ENCODE results near the gene TESPA1. TPM values are rescaled to one million over a fixed set of nuclear protein-coding genes. Genes with fewer than 3 reads are reported as not detected.
"Not testable (repeated sequence)": the region's sequence is repeated elsewhere in the genome, so short reads cannot be mapped to it uniquely, and the experiment has no call there.

The TESPA1 gene
- total RNA-seq, 1 donor from 2014 or later: 0.55 TPM

- no peak for ATAC-seq
- DNase-seq: no peak
- intact Hi-C loops (cut with micrococcal nuclease): loop anchor here (5.0 kb wide), 1 partner anchor 208 kb away; no protein-coding TSS in a partner anchor
These were observed 29.8 kb downstream of the TESPA1 start for GRCh38 chr12:54954801-54955200.

GRCh38 chr12:54954228-54954627 lies 30.3 kb downstream of the TESPA1 start:
- DNase-seq (no peak), ATAC-seq (no peak)
- intact Hi-C loops (cut with micrococcal nuclease): no loop called here

- intact Hi-C loops (cut with micrococcal nuclease): no loop called here
- ATAC-seq (no peak), DNase-seq (no peak)
These were observed 34.4 kb downstream of the TESPA1 start for GRCh38 chr12:54950071-54950727.

GRCh38 chr12:54949073-54949711 lies 35.4 kb downstream of the TESPA1 start:
- no peak for DNase-seq
- intact Hi-C loops (cut with micrococcal nuclease): no loop called here
- peak; percentile 66 for ATAC-seq

GRCh38 chr12:54948171-54948570 lies 36.4 kb downstream of the TESPA1 start:
- no peak for DNase-seq
- intact Hi-C loops (cut with micrococcal nuclease): no loop called here
- ATAC-seq: no peak

GRCh38 chr12:54945082-54945481 lies 39.5 kb downstream of the TESPA1 start:
- DNase-seq: no peak
- intact Hi-C loops (cut with micrococcal nuclease): no loop called here
- ATAC-seq: no peak

GRCh38 chr12:54943292-54943691 lies 41.3 kb downstream of the TESPA1 start:
- DNase-seq; intact Hi-C loops (cut with micrococcal nuclease); ATAC-seq: not testable (repeated sequence)

- ATAC-seq: no peak
- intact Hi-C loops (cut with micrococcal nuclease): no loop called here
- DNase-seq: no peak
These were observed 42.9 kb downstream of the TESPA1 start for GRCh38 chr12:54941659-54942058.

GRCh38 chr12:54940727-54941315 lies 43.7 kb downstream of the TESPA1 start:
- DNase-seq (no peak), ATAC-seq (no peak)
- intact Hi-C loops (cut with micrococcal nuclease): no loop called here

- ATAC-seq: no peak
- intact Hi-C loops (cut with micrococcal nuclease): no loop called here
- no peak for DNase-seq
These were observed 46.6 kb downstream of the TESPA1 start for GRCh38 chr12:54937929-54938328.

GRCh38 chr12:54937376-54937775 lies 47.2 kb downstream of the TESPA1 start:
- ATAC-seq (no peak), DNase-seq (no peak)
- intact Hi-C loops (cut with micrococcal nuclease): no loop called here

- no peak for ATAC-seq
- intact Hi-C loops (cut with micrococcal nuclease): no loop called here
- no peak for DNase-seq
These were observed 47.8 kb downstream of the TESPA1 start for GRCh38 chr12:54936736-54937135.

GRCh38 chr12:54935235-54935951 lies 49.2 kb downstream of the TESPA1 start:
- intact Hi-C loops (cut with micrococcal nuclease): no loop called here
- ATAC-seq: no peak
- no peak for DNase-seq

GRCh38 chr12:54934419-54934818 lies 50.1 kb downstream of the TESPA1 start:
- ATAC-seq (no peak), DNase-seq (no peak)
- intact Hi-C loops (cut with micrococcal nuclease): no loop called here

- ATAC-seq: no peak
- intact Hi-C loops (cut with micrococcal nuclease): no loop called here
These were observed 51.2 kb downstream of the TESPA1 start for GRCh38 chr12:54933376-54933775.

GRCh38 chr12:54932691-54933090 lies 51.9 kb downstream of the TESPA1 start:
- DNase-seq (no peak), ATAC-seq (no peak)
- intact Hi-C loops (cut with micrococcal nuclease): no loop called here

More at GRCh38 chr12:54933376-54933775, 51.2 kb downstream of the TESPA1 start:
- no peak for DNase-seq

GRCh38 chr12:54932038-54932437 lies 52.5 kb downstream of the TESPA1 start:
- DNase-seq (no peak), ATAC-seq (no peak)
- intact Hi-C loops (cut with micrococcal nuclease): no loop called here

GRCh38 chr12:54929998-54930397 lies 54.6 kb downstream of the TESPA1 start:
- DNase-seq (no peak), ATAC-seq (no peak)
- intact Hi-C loops (cut with micrococcal nuclease): no loop called here

GRCh38 chr12:54926246-54926645 lies 58.3 kb downstream of the TESPA1 start:
- intact Hi-C loops (cut with micrococcal nuclease): no loop called here
- ATAC-seq: no peak
- DNase-seq: no peak

Data from left ventricle myocardium superior (tissue), 1 donor.